NCI-H146 treated with DMSO at 0.1 percent for 48 hours (cell line): ENCODE data around the gene MRPL43.
"Not testable (repeated sequence)": the region's sequence is repeated elsewhere in the genome, so short reads cannot be mapped to it uniquely, and the experiment has no call there.

Experiments used
- DNase-seq: peaks from one replicate; lab custom pipeline; 2025; ENCODE audit not compliant: unreplicated experiment; lab: John Stamatoyannopoulos, UW

MRPL43 gene

GRCh38 chr10:100986952-100987684 is at the start of gene MRPL43, which contains the start of gene TWNK:
TSS of gene MRPL43 (minus strand) at chr10:100987497. CDS start at chr10:100987443, 54 bp downstream.
TSS of gene TWNK (plus strand) at chr10:100987543. CDS start at chr10:100988211, 668 bp downstream.
- peak; percentile 49 for DNase-seq

GRCh38 chr10:101036726-101037125 is 49.4 kb upstream of the MRPL43 start:
- DNase-seq = no peak

GRCh38 chr10:101035916-101036702 is 48.8 kb upstream of the MRPL43 start:
- no peak for DNase-seq

- no peak for DNase-seq
These were observed 48.0 kb upstream of the MRPL43 start for GRCh38 chr10:101035314-101035713.

GRCh38 chr10:101034404-101034803 is 47.1 kb upstream of the MRPL43 start:
- DNase-seq = not testable (repeated sequence)

GRCh38 chr10:101033276-101033675 is 46.0 kb upstream of the MRPL43 start:
- DNase-seq = no peak

GRCh38 chr10:101032637-101033224 is 45.4 kb upstream of the MRPL43 start:
- DNase-seq = no peak

- DNase-seq = peak; percentile 13
These were observed 44.7 kb upstream of the MRPL43 start for GRCh38 chr10:101031796-101032636.

- DNase-seq = peak; percentile 65
These were observed 44.0 kb upstream of the MRPL43 start, which contains the start of the genes PDZD7 and SFXN3 for GRCh38 chr10:101031128-101031795. TSS of gene PDZD7 (minus strand) at chr10:101031129. CDS start at chr10:101030219, 910 bp downstream. TSS of gene SFXN3 (plus strand) at chr10:101031234. CDS start at chr10:101034695, 3,461 bp downstream.

- DNase-seq = no peak
These were observed 43.3 kb upstream of the MRPL43 start for GRCh38 chr10:101030496-101031127.

- DNase-seq = no peak
These were observed 42.4 kb upstream of the MRPL43 start for GRCh38 chr10:101029520-101030295.

GRCh38 chr10:101028446-101029337 is 41.4 kb upstream of the MRPL43 start:
- no peak for DNase-seq

- DNase-seq = no peak
These were observed 39.9 kb upstream of the MRPL43 start for GRCh38 chr10:101027106-101027720.

GRCh38 chr10:101022967-101023705 is 35.8 kb upstream of the MRPL43 start:
- no peak for DNase-seq

GRCh38 chr10:101021692-101022251 is 34.5 kb upstream of the MRPL43 start:
- no peak for DNase-seq

GRCh38 chr10:101021239-101021638 is 33.9 kb upstream of the MRPL43 start:
- DNase-seq = no peak
